Measurements from ENCODE around the gene RIN3. TPM values are rescaled to one million over a fixed set of nuclear protein-coding genes. Genes with fewer than 3 reads are reported as not detected.
"Not testable (repeated sequence)": the region's sequence is repeated elsewhere in the genome, so short reads cannot be mapped to it uniquely, and the experiment has no call there.

Gene RIN3
- total RNA-seq, 1 donor from 2014 or later = 0.51 TPM

- DNase-seq (ENCODE audit: low read depth) = no peak
These were observed 146.4 kb downstream of the RIN3 start for GRCh38 chr14:92659765-92660561.

- DNase-seq (ENCODE audit: low read depth) = no peak
These were observed 147.0 kb downstream of the RIN3 start for GRCh38 chr14:92660571-92660970.

GRCh38 chr14:92663049-92663448 lies 149.5 kb downstream of the RIN3 start:
- no peak for DNase-seq (ENCODE audit: low read depth)

GRCh38 chr14:92665661-92666110 lies 152.1 kb downstream of the RIN3 start:
- no peak for DNase-seq (ENCODE audit: low read depth)

GRCh38 chr14:92666251-92666650 lies 152.7 kb downstream of the RIN3 start:
- no peak for DNase-seq (ENCODE audit: low read depth)

GRCh38 chr14:92668276-92668973 lies 154.8 kb downstream of the RIN3 start:
- no peak for DNase-seq (ENCODE audit: low read depth)

- DNase-seq (ENCODE audit: low read depth) = peak; percentile 19
These were observed 156.6 kb downstream of the RIN3 start for GRCh38 chr14:92670160-92670559.

GRCh38 chr14:92670643-92671366 lies 157.2 kb downstream of the RIN3 start:
- no peak for DNase-seq (ENCODE audit: low read depth)

- DNase-seq (ENCODE audit: low read depth) = no peak
These were observed 160.1 kb downstream of the RIN3 start for GRCh38 chr14:92673601-92674150.

- DNase-seq (ENCODE audit: low read depth) = no peak
These were observed 161.8 kb downstream of the RIN3 start for GRCh38 chr14:92675421-92675820.

- DNase-seq (ENCODE audit: low read depth) = no peak
These were observed 162.4 kb downstream of the RIN3 start for GRCh38 chr14:92675976-92676375.

GRCh38 chr14:92676403-92677086 lies 163.0 kb downstream of the RIN3 start:
- DNase-seq (ENCODE audit: low read depth) = no peak

- DNase-seq (ENCODE audit: low read depth) = no peak
These were observed 163.6 kb downstream of the RIN3 start for GRCh38 chr14:92677087-92677668.

GRCh38 chr14:92677955-92678354 lies 164.4 kb downstream of the RIN3 start:
- DNase-seq (ENCODE audit: low read depth) = no peak

- DNase-seq (ENCODE audit: low read depth) = no peak
These were observed 165.2 kb downstream of the RIN3 start for GRCh38 chr14:92678766-92679165.

GRCh38 chr14:92679246-92679645 lies 165.7 kb downstream of the RIN3 start:
- DNase-seq (ENCODE audit: low read depth) = no peak

GRCh38 chr14:92680330-92680729 lies 166.7 kb downstream of the RIN3 start:
- not testable (repeated sequence) for DNase-seq (ENCODE audit: low read depth)

- peak; percentile 70 for DNase-seq (ENCODE audit: low read depth)
These were observed 167.4 kb downstream of the RIN3 start for GRCh38 chr14:92680781-92681650.

GRCh38 chr14:92683041-92683440 lies 169.5 kb downstream of the RIN3 start:
- DNase-seq (ENCODE audit: low read depth) = no peak

All from myocyte (in vitro differentiated cells).